HepG2 (cell line): ENCODE data around the gene SKIC2. TPM values are rescaled to one million over a fixed set of nuclear protein-coding genes. Genes with fewer than 3 reads are reported as not detected.

Experiments
- EEA1 ChIP-seq: sonication (generic); formaldehyde crosslinking; IDR thresholded peaks from 2 replicates; pipeline ENCODE4 v1.5.1; 2020; ENCODE audit warnings: mild to moderate bottlenecking, missing genetic modification reagents, borderline replicate concordance
- GABPA ChIP-seq, 2 experiments: IDR thresholded peaks; 2 replicates each; pipeline ENCODE4 v1.6.1; 2011 to 2016; ENCODE audit warnings: low read depth in 2 of 2, low read length in 1 of 2, missing biosample characterization in 1 of 2, missing genetic modification characterization in 1 of 2
- HOMEZ ChIP-seq: IDR thresholded peaks from 2 replicates; pipeline ENCODE4 v1.6.1; 2016; ENCODE audit warnings: low read depth
- IRX3 ChIP-seq: sonication (generic); formaldehyde crosslinking; IDR thresholded peaks from 2 replicates; pipeline ENCODE4 v1.8.1; 2023; ENCODE audit warnings: mild to moderate bottlenecking, low read depth, missing genetic modification reagents, borderline replicate concordance
- MAZ ChIP-seq, 2 experiments: sonication (generic) in 1 of 2; formaldehyde crosslinking in 1 of 2; IDR thresholded peaks; 2 replicates each; pipeline versions ENCODE4 v1.5.0 to v1.6.1; 2012 to 2020; ENCODE audit warnings: low read depth in 2 of 2, mild to moderate bottlenecking in 2 of 2, borderline replicate concordance in 1 of 2, improper control_type of control experiment in 1 of 2, low read length in 1 of 2, missing genetic modification reagents in 1 of 2, moderate library complexity in 1 of 2
- MLX ChIP-seq: IDR thresholded peaks from 2 replicates; pipeline ENCODE4 v1.6.1; 2016
- MNT ChIP-seq: fragments of 450-650 bp; IDR thresholded peaks from 2 replicates; pipeline ENCODE4 v1.6.1; 2016
- RAD21 ChIP-seq: fragments of 450-650 bp; formaldehyde crosslinking; IDR thresholded peaks from 2 replicates; pipeline ENCODE4 v1.5.0; 2020; ENCODE audit warnings: mild to moderate bottlenecking
- RBM22 ChIP-seq: fragments of 200-400 bp; formaldehyde crosslinking; optimal IDR thresholded peaks from 2 replicates; pipeline ENCODE3; 2017; ENCODE audit warnings: mild to moderate bottlenecking, low read length, moderate library complexity
- RERE ChIP-seq: IDR thresholded peaks from 2 replicates; pipeline ENCODE4 v1.6.1; 2016; ENCODE audit warnings: low read depth, missing genetic modification reagents, missing compliant biosample characterization
- SIN3A ChIP-seq: IDR thresholded peaks from 2 replicates; pipeline ENCODE4 v1.6.1; 2011; ENCODE audit warnings: low read depth, mild to moderate bottlenecking, control low read depth, low read length, borderline replicate concordance
- YY1 ChIP-seq: IDR thresholded peaks from 2 replicates; pipeline ENCODE4 v1.6.1; 2011; ENCODE audit warnings: low read length, low read depth, moderate library complexity, mild to moderate bottlenecking; ENCODE audit not compliant: insufficient read depth, insufficient replicate concordance
- ZNF337 ChIP-seq: sonication (generic); formaldehyde crosslinking; IDR thresholded peaks from 2 replicates; pipeline ENCODE4 v1.5.1; 2020; ENCODE audit warnings: missing genetic modification reagents, low read depth, mild to moderate bottlenecking, borderline replicate concordance
- ZNF33A ChIP-seq: sonication (generic); formaldehyde crosslinking; IDR thresholded peaks from 2 replicates; pipeline ENCODE4 v1.5.1; 2020; ENCODE audit warnings: missing genetic modification reagents, mild to moderate bottlenecking, moderate library complexity, borderline replicate concordance
- ZZZ3 ChIP-seq: sonication (generic); formaldehyde crosslinking; IDR thresholded peaks from 2 replicates; pipeline ENCODE4 v1.4.0; 2020; ENCODE audit warnings: missing genetic modification reagents, mild to moderate bottlenecking, borderline replicate concordance
- polyA plus RNA-seq, 8 experiments: library from polyadenylated mRNA; depleted of rRNA in 3 of 8; stranded (reverse) in 7 of 8; unstranded in 1 of 8; fragments of >200 nt; fragmentation: Illumina TruSeq in 4 of 8; extraction: Trizol in 4 of 8; gene quantifications; 2 replicates each; pipeline versions ENCODE4 v1.2.1 to v1.2.3, GENCODE V29; 2011 to 2016; ENCODE audit warnings: low read depth in 4 of 8, missing spikeins in 1 of 8, mixed read lengths in 1 of 8; ENCODE audit not compliant: insufficient read depth in 1 of 8
- total RNA-seq, 5 experiments: library from RNA; depleted of rRNA; stranded (reverse); fragments of >200 nt; fragmentation: Illumina TruSeq; extraction: Trizol; gene quantifications; 2 replicates each; pipeline ENCODE4 v1.2.3, GENCODE V29; 2016; ENCODE audit warnings: low read depth in 1 of 5
- TF ChIP-seq, protein P1 (sequence below): sonication (generic); formaldehyde crosslinking; IDR thresholded peaks from 2 replicates; pipeline ENCODE4 v1.4.0; 2020; ENCODE audit warnings: missing genetic modification reagents

SKIC2 gene
- total and polyA plus RNA-seq, 2 of the 13 experiments (the other 11 are each of a cell fraction or from before 2014, with no cell fraction given) = 67.1 to 68.4 TPM

DNA sequence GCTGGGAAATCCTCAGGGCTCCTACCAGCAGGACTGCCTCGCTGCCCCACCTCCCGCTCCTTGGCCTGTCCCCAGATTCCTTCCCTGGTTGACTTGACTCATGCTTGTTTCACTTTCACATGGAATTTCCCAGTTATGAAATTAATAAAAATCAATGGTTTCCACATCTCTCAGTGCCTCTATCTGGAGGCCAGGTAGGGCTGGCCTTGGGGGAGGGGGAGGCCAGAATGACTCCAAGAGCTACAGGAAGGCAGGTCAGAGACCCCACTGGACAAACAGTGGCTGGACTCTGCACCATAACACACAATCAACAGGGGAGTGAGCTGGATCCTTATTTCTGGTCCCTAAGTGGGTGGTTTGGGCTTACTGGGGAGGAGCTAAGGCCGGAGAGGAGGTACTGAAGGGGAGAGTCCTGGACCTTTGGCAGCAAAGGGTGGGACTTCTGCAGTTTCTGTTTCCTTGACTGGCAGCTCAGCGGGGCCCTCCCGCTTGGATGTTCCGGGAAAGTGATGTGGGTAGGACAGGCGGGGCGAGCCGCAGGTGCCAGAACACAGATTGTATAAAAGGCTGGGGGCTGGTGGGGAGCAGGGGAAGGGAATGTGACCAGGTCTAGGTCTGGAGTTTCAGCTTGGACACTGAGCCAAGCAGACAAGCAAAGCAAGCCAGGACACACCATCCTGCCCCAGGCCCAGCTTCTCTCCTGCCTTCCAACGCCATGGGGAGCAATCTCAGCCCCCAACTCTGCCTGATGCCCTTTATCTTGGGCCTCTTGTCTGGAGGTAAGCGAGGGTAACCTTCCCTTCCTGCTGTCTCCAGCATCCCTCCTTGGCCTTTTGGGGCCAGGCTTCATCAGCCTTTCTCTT is 13.2 kb upstream of the SKIC2 start, which contains the start of gene CFB (continued):
- TF ChIP-seq RBM22 (no peak), RERE (peak; percentile 68), GABPA (IDR thresholded peaks at IDR 0.05; ENCODE audit: low read depth, low read length) (no peak), GABPA (CRISPR knock-in tag; IDR thresholded peaks at IDR 0.05; ENCODE audit: low read depth) (peak; percentile 76), MLX (CRISPR knock-in tag) (peak; percentile 64), SIN3A (no peak; the same call in 1 of the 2 replicates), MNT (peak; percentile 26; the same call in 1 of the 2 replicates), ZZZ3 (CRISPR knock-in tag) (no peak), MAZ (IDR thresholded peaks at IDR 0.05; ENCODE audit: borderline replicate concordance, low read depth, low read length) (peak; percentile 85), MAZ (CRISPR knock-in tag; IDR thresholded peaks at IDR 0.05; ENCODE audit: low read depth) (peak; percentile 82; the same call in 1 of the 2 replicates), YY1 (peak; percentile 58), ZNF337 (CRISPR knock-in tag) (peak; percentile 66; the same call in 1 of the 2 replicates), HOMEZ (CRISPR knock-in tag) (peak; percentile 57), ZNF33A (no peak), IRX3 (CRISPR knock-in tag) (no peak), RAD21 (peak; percentile 40), EEA1 (CRISPR knock-in tag) (peak; percentile 88; the same call in 1 of the 2 replicates)
- TF ChIP-seq, protein P1, sequence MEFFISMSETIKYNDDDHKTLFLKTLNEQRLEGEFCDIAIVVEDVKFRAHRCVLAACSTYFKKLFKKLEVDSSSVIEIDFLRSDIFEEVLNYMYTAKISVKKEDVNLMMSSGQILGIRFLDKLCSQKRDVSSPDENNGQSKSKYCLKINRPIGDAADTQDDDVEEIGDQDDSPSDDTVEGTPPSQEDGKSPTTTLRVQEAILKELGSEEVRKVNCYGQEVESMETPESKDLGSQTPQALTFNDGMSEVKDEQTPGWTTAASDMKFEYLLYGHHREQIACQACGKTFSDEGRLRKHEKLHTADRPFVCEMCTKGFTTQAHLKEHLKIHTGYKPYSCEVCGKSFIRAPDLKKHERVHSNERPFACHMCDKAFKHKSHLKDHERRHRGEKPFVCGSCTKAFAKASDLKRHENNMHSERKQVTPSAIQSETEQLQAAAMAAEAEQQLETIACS = 0 out of 2 replicates have a peak, but pooled peaks have one; percentile 32
